ENCODE measurements around the gene CSRNP2. TPM values are rescaled to one million over a fixed set of nuclear protein-coding genes. Genes with fewer than 3 reads are reported as not detected.

CSRNP2 gene
- total RNA-seq, 2 experiments from 2014 or later, result 11.7 to 30.1 TPM

DNA sequence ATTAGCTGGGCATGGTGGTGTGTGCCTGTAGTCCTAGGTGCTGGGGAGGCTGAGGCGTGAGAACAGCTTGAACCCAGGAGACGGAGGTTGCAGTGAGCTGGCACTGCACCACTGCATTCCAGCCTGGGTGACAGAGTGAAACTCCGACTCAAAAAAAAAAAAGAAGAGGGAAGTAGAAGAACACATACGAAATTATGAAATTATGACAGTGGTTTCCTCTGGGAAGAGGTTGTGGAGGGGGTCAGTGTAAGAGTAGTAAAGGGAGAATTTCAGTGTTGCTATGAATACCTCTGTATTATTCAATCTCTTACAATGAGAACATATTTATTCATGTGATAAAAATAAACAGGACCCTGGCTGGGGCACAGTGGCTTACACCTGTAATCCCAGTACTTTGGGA is 24.7 kb upstream of the CSRNP2 start:
- H4K20me1 ChIP-seq (ENCODE audit: insufficient read depth, low read length), result no peaks in the 10 kb centered on the region
- H2AFZ ChIP-seq (ENCODE audit: low read length), result no peak overlapping the region
- no peaks in the 10 kb centered on the region for H3K4me1 ChIP-seq (ENCODE audit: insufficient read depth, low read length, poor library complexity, severe bottlenecking)
- H3K36me3 ChIP-seq (ENCODE audit: insufficient read depth, low read length), result peaks cover 50% of the 10 kb centered on the region
- no peaks in the 10 kb centered on the region for H3K9me2 ChIP-seq (ENCODE audit: insufficient read depth, low read length)
- no peak for DNase-seq (ENCODE audit: low spot score)
- intact Hi-C loops (cut with micrococcal nuclease; ENCODE audit: unreplicated experiment), result no loop called here
- ChIA-PET POLR2A (interaction anchor here (0.6 kb wide), 1 partner anchor 19 kb away, joined by 3 read pairs; no protein-coding TSS in a partner anchor), CTCF (ENCODE audit: unreplicated experiment) (no interaction called here)
- no peak overlapping the region for H3K4me2 ChIP-seq (ENCODE audit: low read length)
- no peaks in the 10 kb centered on the region for H3K79me2 ChIP-seq (ENCODE audit: insufficient read depth, low read depth, low read length)
- H3K4me3 ChIP-seq (ENCODE audit: low read depth, low read length, poor library complexity, severe bottlenecking), result no peak overlapping the region
- BruUV-seq (replicated peaks), result no TSS peak
- H3K9me3 ChIP-seq (ENCODE audit: low read length), result no peaks in the 10 kb centered on the region
- H3K27ac ChIP-seq (ENCODE audit: low read depth, low read length, poor library complexity, severe bottlenecking), result no peak overlapping the region
- no peak for TF ChIP-seq EZH2phosphoT487 (IDR thresholded peaks at IDR 0.05; ENCODE audit: borderline replicate concordance, low read depth, low read length)
- TF ChIP-seq, protein P1, sequence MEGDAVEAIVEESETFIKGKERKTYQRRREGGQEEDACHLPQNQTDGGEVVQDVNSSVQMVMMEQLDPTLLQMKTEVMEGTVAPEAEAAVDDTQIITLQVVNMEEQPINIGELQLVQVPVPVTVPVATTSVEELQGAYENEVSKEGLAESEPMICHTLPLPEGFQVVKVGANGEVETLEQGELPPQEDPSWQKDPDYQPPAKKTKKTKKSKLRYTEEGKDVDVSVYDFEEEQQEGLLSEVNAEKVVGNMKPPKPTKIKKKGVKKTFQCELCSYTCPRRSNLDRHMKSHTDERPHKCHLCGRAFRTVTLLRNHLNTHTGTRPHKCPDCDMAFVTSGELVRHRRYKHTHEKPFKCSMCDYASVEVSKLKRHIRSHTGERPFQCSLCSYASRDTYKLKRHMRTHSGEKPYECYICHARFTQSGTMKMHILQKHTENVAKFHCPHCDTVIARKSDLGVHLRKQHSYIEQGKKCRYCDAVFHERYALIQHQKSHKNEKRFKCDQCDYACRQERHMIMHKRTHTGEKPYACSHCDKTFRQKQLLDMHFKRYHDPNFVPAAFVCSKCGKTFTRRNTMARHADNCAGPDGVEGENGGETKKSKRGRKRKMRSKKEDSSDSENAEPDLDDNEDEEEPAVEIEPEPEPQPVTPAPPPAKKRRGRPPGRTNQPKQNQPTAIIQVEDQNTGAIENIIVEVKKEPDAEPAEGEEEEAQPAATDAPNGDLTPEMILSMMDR (conservative IDR thresholded peaks at IDR 0.05; ENCODE audit: low read length), result no peak

DNA sequence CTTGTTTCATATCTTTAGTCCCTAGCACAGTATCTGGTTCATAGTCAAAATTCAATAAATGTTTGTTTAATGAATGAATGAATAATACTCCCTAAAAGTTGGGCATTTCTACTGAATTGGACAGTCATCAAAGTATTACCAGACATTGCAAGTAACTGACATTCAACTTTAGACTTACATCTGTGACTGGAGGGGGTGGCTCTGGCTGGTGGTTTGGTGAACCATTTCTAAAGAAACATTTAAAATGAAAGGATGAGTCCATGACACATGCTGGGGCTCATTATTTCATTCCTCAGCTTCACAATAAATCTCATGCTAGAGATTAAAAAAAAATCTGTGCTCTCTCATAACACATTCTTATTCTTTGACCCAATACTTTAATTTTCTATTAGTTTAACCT is 20.6 kb upstream of the CSRNP2 start:
- no TSS peak for BruUV-seq (replicated peaks)
- no peak overlapping the region for H2AFZ ChIP-seq (ENCODE audit: low read length)
- TF ChIP-seq EZH2phosphoT487 (IDR thresholded peaks at IDR 0.05; ENCODE audit: borderline replicate concordance, low read depth, low read length), result no peak
- TF ChIP-seq, protein P1 (conservative IDR thresholded peaks at IDR 0.05; ENCODE audit: low read length), result no peak
- intact Hi-C loops (cut with micrococcal nuclease; ENCODE audit: unreplicated experiment), result no loop called here
- DNase-seq (ENCODE audit: low spot score), result no peak
- POLR2A ChIA-PET, result no interaction called here
- H3K79me2 ChIP-seq (ENCODE audit: insufficient read depth, low read depth, low read length), result no peaks in the 10 kb centered on the region
- no peak overlapping the region for H3K4me2 ChIP-seq (ENCODE audit: low read length)
- no peak overlapping the region for H3K27ac ChIP-seq (ENCODE audit: low read depth, low read length, poor library complexity, severe bottlenecking)
- H4K20me1 ChIP-seq (ENCODE audit: insufficient read depth, low read length), result no peaks in the 10 kb centered on the region
- H3K4me3 ChIP-seq (ENCODE audit: low read depth, low read length, poor library complexity, severe bottlenecking), result no peak overlapping the region
- no peaks in the 10 kb centered on the region for H3K9me2 ChIP-seq (ENCODE audit: insufficient read depth, low read length)
- peaks cover 50% of the 10 kb centered on the region for H3K36me3 ChIP-seq (ENCODE audit: insufficient read depth, low read length)
- no peaks in the 10 kb centered on the region for H3K4me1 ChIP-seq (ENCODE audit: insufficient read depth, low read length, poor library complexity, severe bottlenecking)
- no peaks in the 10 kb centered on the region for H3K9me3 ChIP-seq (ENCODE audit: low read length)
- CTCF ChIA-PET (ENCODE audit: unreplicated experiment), result no interaction called here

DNA sequence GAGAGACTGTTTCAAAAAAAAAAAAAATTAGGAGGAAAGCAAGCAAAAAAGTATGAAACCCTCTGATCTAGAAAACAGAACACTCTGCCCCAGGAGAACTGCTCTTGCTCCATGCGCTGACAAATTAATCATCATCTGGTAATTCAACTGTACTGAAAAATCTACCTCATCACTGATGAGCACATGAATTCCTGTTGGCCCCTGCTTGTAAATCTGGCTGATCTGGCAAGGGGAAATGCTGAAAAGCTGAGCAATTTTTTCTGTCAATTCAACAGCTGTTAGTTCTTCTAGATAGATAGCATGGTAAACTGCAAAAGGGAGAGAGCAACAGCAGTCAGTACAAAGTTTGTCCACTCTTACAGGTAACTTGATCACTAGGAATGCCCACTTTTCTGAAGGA is 15.2 kb upstream of the CSRNP2 start:
- no TSS peak for BruUV-seq (replicated peaks)
- Histone ChIP-seq H3K4me3 (ENCODE audit: low read depth, low read length, poor library complexity, severe bottlenecking) (no peak overlapping the region), H3K9me3 (ENCODE audit: low read length) (no peaks in the 10 kb centered on the region), H3K79me2 (ENCODE audit: insufficient read depth, low read depth, low read length) (no peaks in the 10 kb centered on the region), H3K4me2 (ENCODE audit: low read length) (no peak overlapping the region), H3K36me3 (ENCODE audit: insufficient read depth, low read length) (peaks cover 40% of the 10 kb centered on the region), H2AFZ (ENCODE audit: low read length) (no peak overlapping the region), H3K9me2 (ENCODE audit: insufficient read depth, low read length) (no peaks in the 10 kb centered on the region), H3K4me1 (ENCODE audit: insufficient read depth, low read length, poor library complexity, severe bottlenecking) (no peaks in the 10 kb centered on the region), H4K20me1 (ENCODE audit: insufficient read depth, low read length) (no peaks in the 10 kb centered on the region), H3K27ac (ENCODE audit: low read depth, low read length, poor library complexity, severe bottlenecking) (no peak overlapping the region)
- intact Hi-C loops (cut with micrococcal nuclease; ENCODE audit: unreplicated experiment), result no loop called here
- ChIA-PET POLR2A (interaction anchor here (0.6 kb wide), 1 partner anchor 15 kb away, joined by 5 read pairs; no protein-coding TSS in a partner anchor), CTCF (ENCODE audit: unreplicated experiment) (no interaction called here)
- TF ChIP-seq, protein P1 (conservative IDR thresholded peaks at IDR 0.05; ENCODE audit: low read length), result no peak
- TF ChIP-seq EZH2phosphoT487 (IDR thresholded peaks at IDR 0.05; ENCODE audit: borderline replicate concordance, low read depth, low read length), result no peak
- no peak for DNase-seq (ENCODE audit: low spot score)

All from OCI-LY7 (cell line).